Ovary (tissue), 3 donors: ENCODE results near the gene HOMER1.
"Not testable (repeated sequence)": the region's sequence is repeated elsewhere in the genome, so short reads cannot be mapped to it uniquely, and the experiment has no call there.

Experiments
- POLR2A ChIP-seq: fragments of 450-650 bp; IDR thresholded peaks from one replicate; pipeline ENCODE4 v1.6.1; 2017; ENCODE audit warnings: antibody characterized with exemption, mild to moderate bottlenecking, moderate library complexity
- TF ChIP-seq, protein P1 (sequence below), 3 donors: fragments of 450-650 bp in 2 of 3; fragments of 200-600 bp in 1 of 3; IDR thresholded peaks; one replicate each; pipeline versions ENCODE4 v1.5.1 to v1.8.0; 2016 to 2022; ENCODE audit warnings: antibody characterized with exemption in 3 of 3, mild to moderate bottlenecking in 1 of 3
- donor health status: DM: no; HTN: no; CAD: no.

GRCh38 chr5:79516331-79516730 is 2.4 kb upstream of the HOMER1 start:
- TF ChIP-seq, protein P1, sequence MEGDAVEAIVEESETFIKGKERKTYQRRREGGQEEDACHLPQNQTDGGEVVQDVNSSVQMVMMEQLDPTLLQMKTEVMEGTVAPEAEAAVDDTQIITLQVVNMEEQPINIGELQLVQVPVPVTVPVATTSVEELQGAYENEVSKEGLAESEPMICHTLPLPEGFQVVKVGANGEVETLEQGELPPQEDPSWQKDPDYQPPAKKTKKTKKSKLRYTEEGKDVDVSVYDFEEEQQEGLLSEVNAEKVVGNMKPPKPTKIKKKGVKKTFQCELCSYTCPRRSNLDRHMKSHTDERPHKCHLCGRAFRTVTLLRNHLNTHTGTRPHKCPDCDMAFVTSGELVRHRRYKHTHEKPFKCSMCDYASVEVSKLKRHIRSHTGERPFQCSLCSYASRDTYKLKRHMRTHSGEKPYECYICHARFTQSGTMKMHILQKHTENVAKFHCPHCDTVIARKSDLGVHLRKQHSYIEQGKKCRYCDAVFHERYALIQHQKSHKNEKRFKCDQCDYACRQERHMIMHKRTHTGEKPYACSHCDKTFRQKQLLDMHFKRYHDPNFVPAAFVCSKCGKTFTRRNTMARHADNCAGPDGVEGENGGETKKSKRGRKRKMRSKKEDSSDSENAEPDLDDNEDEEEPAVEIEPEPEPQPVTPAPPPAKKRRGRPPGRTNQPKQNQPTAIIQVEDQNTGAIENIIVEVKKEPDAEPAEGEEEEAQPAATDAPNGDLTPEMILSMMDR (IDR thresholded peaks at IDR 0.05), result not testable (repeated sequence)
- TF ChIP-seq POLR2A, result not testable (repeated sequence)
